ENCODE data around the gene MIEF2. TPM values are rescaled to one million over a fixed set of nuclear protein-coding genes. Genes with fewer than 3 reads are reported as not detected.
"Not testable (repeated sequence)": the region's sequence is repeated elsewhere in the genome, so short reads cannot be mapped to it uniquely, and the experiment has no call there.

Gene MIEF2, protein sequence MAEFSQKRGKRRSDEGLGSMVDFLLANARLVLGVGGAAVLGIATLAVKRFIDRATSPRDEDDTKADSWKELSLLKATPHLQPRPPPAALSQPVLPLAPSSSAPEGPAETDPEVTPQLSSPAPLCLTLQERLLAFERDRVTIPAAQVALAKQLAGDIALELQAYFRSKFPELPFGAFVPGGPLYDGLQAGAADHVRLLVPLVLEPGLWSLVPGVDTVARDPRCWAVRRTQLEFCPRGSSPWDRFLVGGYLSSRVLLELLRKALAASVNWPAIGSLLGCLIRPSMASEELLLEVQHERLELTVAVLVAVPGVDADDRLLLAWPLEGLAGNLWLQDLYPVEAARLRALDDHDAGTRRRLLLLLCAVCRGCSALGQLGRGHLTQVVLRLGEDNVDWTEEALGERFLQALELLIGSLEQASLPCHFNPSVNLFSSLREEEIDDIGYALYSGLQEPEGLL
- 10 to 100 TPM; 13.4 to 20.7 (median 16.4) TPM for total RNA-seq
- long read RNA-seq, donor 1, transcript MIEF2-201 (4 exons, 3,364 nt): major isoform, 34 of 43 reads
- long read RNA-seq, donor 1, partial matches to known transcripts: 1 of 43 reads
- long read RNA-seq, donor 1, other reads (novel, unspliced or antisense): 4 of 43 reads
- long read RNA-seq, donor 2, transcript MIEF2-201 (4 exons, 3,364 nt): major isoform, 9 of 10 reads
- long read RNA-seq, donor 2, partial matches to known transcripts: 1 of 10 reads
- long read RNA-seq, donor 2, other reads (novel, unspliced or antisense): 0 of 10 reads

DNA sequence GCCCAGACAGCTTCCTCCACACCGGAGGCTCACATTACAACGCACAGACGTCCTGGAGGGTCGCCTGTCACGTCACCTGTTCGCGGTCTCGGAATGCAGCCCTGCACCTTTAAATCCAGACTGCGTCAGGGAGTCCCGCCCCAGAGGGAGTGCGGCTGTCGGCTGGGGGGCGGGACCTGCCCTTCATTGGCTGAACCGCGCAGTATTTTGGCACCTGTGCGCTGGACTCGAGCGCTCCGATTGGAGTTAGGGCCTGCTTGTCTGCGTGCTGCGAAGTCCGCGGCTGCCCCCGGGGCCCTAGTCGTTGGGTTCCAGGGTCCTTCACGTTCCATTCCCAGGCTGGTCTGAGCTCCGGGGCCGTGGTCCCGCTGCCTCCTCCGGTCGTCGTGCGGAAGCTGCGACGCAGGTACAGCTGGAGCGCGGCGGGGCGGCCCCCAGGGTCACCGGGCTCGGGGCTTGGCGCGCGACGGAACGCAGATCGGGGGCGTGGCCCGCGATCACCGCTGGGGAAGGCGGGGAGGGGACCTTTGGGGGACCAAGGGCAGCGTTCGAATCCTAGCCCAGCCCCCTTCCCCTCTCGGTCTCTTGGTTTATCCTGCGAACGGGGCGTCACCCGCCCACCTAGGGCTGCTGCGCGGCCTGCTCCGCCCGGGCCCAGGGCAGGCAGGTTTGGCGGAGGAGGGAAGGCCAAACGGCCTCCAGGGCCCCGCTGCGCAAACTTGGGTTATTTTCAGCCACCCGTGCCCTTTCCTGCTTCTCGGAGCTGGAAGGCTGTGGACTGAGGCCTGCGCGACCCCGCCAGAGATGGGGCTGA lies at the start of gene MIEF2:
TSS of gene MIEF2 (plus strand) at position 331 of the 814 bp plus-strand sequence. CDS start 2,059 bp downstream, outside the sequence.
- intact Hi-C loops (cut with DNase I, micrococcal nuclease): no loop called here
- peak; percentile 85 for ATAC-seq
- H3K9me3 ChIP-seq: no peaks in the 10 kb centered on the region
- peaks cover 24% of the 10 kb centered on the region for H3K4me1 ChIP-seq (ENCODE audit: low read depth)
- DNase-seq: peak; percentile 95 to 98 (median 96)
- TF ChIP-seq, protein P1, sequence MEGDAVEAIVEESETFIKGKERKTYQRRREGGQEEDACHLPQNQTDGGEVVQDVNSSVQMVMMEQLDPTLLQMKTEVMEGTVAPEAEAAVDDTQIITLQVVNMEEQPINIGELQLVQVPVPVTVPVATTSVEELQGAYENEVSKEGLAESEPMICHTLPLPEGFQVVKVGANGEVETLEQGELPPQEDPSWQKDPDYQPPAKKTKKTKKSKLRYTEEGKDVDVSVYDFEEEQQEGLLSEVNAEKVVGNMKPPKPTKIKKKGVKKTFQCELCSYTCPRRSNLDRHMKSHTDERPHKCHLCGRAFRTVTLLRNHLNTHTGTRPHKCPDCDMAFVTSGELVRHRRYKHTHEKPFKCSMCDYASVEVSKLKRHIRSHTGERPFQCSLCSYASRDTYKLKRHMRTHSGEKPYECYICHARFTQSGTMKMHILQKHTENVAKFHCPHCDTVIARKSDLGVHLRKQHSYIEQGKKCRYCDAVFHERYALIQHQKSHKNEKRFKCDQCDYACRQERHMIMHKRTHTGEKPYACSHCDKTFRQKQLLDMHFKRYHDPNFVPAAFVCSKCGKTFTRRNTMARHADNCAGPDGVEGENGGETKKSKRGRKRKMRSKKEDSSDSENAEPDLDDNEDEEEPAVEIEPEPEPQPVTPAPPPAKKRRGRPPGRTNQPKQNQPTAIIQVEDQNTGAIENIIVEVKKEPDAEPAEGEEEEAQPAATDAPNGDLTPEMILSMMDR (IDR thresholded peaks at IDR 0.05): no peak
- peak within 1 kb of the TSS; percentile 77 for H3K4me3 ChIP-seq
- peaks cover 5% of the 10 kb centered on the region for H3K36me3 ChIP-seq (ENCODE audit: low read depth)

DNA sequence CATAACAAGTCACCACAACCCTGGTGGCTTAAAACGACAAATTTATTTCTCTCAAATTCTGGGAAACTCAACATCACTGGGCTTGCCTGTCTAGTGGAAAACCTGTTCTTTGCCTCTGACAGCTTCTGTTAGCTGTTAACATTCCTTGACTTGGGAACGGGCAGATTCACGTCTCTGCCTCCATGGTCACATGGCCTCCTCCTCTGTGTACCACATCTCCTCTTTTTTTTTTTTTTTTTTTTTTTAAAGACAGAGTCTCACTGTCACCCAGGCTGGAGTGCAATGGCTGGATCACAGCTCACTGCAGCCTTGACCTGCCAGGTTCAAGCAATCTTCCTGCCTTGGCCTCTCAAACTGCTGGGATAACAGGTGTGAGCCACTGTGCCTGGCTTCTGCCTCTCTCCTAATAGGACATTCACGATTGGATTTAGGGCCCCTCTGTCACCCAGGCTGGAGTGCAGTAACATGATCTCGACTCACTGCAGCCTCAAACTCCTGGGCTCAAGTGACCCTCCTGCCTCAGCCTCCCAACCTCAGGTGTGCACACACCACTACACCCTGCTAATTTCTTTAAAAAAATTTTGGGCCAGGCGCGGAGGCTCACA lies 46.7 kb upstream of the MIEF2 start:
- Histone ChIP-seq H3K36me3 (ENCODE audit: low read depth) (peaks cover 10% of the 10 kb centered on the region), H3K4me3 (no peak overlapping the region), H3K4me1 (ENCODE audit: low read depth) (no peaks in the 10 kb centered on the region), H3K9me3 (no peaks in the 10 kb centered on the region)
- ATAC-seq: no peak
- intact Hi-C loops (cut with DNase I, micrococcal nuclease): no loop called here
- TF ChIP-seq, protein P1 (IDR thresholded peaks at IDR 0.05): no peak
- no peak for DNase-seq

DNA sequence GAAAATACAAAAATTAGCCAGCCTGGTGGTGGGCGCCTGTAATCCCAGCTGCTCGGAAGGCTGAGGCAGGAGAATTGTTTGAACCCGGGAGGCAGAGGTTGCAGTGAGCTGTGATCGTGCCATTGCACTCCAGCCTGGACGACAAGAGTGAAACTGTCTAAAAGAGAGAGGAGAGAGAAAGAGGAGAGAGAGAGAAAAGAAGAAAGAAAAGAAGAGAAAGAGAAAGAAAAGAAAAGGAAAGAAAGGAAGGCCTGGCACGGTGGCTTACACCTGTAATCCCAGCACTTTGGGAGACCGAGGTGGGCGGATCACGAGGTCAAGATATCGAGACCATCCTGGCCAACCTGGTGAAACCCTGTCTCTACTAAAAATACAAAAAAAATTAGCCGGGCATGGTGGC lies 43.6 kb upstream of the MIEF2 start:
- H3K4me3 ChIP-seq; ATAC-seq; intact Hi-C loops (cut with DNase I, micrococcal nuclease); H3K9me3 ChIP-seq; H3K36me3 ChIP-seq (ENCODE audit: low read depth); DNase-seq; H3K4me1 ChIP-seq (ENCODE audit: low read depth): not testable (repeated sequence)

DNA sequence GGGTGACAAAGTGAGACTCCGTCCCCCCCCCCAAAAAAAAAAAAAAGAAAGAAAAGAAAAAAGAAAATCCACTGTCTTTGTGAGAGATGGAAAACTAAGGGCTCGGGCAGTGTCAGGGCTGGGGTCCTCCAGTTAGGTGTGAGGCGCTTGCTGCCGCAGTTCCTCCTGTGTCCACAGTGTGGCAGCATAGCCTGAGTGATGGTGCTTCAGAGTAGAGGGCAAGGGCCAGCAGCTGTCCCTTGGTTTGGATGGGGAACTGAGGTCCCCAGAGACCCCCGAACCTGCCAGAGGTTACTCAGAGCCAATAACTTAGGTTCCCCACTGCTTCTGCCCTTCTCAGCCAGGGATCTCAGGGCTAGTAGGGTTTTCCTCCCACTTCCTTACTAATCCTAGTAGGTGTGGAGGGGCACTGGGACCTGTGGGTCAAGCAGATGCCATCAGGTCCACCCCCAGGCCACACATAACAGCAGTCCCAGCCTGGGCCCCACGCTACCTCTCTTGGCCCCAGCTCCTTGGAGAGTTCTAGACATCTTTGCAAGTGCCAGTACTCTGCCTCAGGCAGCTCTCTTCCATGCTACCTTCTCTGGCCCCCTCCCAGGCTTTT lies 42.9 kb upstream of the MIEF2 start:
- no peaks in the 10 kb centered on the region for H3K9me3 ChIP-seq
- H3K36me3 ChIP-seq (ENCODE audit: low read depth): no peaks in the 10 kb centered on the region
- no peaks in the 10 kb centered on the region for H3K4me1 ChIP-seq (ENCODE audit: low read depth)
- no peak overlapping the region for H3K4me3 ChIP-seq
- ATAC-seq (peak; percentile 95), DNase-seq (peak in 2 of 3 donors; percentile 86 to 87)
- intact Hi-C loops (cut with DNase I, micrococcal nuclease): no loop called here
- TF ChIP-seq, protein P1 (IDR thresholded peaks at IDR 0.05): peak; percentile 95

DNA sequence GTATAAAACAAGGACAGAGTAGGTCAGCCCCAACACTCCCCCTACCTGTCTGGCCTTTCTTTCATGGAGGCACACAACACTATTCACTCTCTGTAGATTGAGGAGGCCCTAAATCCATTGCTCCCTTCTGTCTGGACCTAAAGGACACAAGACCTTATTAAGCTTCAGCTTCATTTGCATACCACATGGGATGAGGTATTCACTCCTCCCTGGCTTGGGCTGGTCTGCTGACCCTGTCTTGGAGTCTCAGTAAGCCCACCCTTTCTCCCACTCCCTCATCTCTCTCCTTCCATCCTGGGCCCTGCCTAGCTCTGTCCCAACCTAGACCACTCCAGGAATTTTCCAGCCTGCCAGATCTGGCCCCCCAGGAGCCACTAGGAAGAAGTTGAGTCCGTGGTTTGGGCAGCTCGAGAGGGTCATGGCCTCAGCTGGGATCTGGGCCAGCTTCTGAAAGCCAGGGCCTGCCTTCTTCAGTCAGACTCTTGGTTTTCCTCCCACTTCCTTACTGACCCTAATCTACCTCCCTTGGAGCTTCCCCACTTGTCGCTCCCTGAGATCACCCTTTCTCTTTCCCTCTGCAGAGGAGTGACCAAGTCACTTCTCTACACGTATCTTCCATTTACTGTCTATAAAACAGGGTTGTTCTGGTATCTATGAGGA lies 41.6 kb upstream of the MIEF2 start:
- Histone ChIP-seq H3K4me1 (ENCODE audit: low read depth) (no peaks in the 10 kb centered on the region), H3K36me3 (ENCODE audit: low read depth) (no peaks in the 10 kb centered on the region), H3K4me3 (no peak overlapping the region), H3K9me3 (no peaks in the 10 kb centered on the region)
- no peak for ATAC-seq
- intact Hi-C loops (cut with DNase I, micrococcal nuclease): no loop called here
- DNase-seq: peak in 1 of 3 donors; percentile 21
- TF ChIP-seq, protein P1 (IDR thresholded peaks at IDR 0.05): no peak
